Subcutaneous abdominal adipose tissue (tissue), 5 donors: ENCODE data around the gene RNF130.

Source experiments
- H3K27ac ChIP-seq: one replicate; pipeline ENCODE4 v1.7.0; 2013; ENCODE audit warnings: low read depth, mild to moderate bottlenecking, inconsistent platforms, low read length, moderate library complexity
- H3K27me3 ChIP-seq, 5 donors: one replicate each; pipeline ENCODE4 v1.7.0; 2013; ENCODE audit warnings: low read length in 5 of 5, inconsistent platforms in 1 of 5; ENCODE audit not compliant: control insufficient read depth in 5 of 5, insufficient read depth in 4 of 5
- H3K36me3 ChIP-seq, 5 donors: one replicate each; pipeline ENCODE4 v1.7.0; 2013; ENCODE audit warnings: low read length in 5 of 5; ENCODE audit not compliant: control insufficient read depth in 5 of 5, insufficient read depth in 5 of 5
- H3K4me1 ChIP-seq, 5 donors: one replicate each; pipeline ENCODE4 v1.7.0; 2013; ENCODE audit warnings: low read length in 5 of 5, mild to moderate bottlenecking in 3 of 5, moderate library complexity in 1 of 5; ENCODE audit not compliant: control insufficient read depth in 5 of 5, insufficient read depth in 5 of 5
- H3K4me3 ChIP-seq, 5 donors: one replicate each; pipeline ENCODE4 v1.7.0; 2013; ENCODE audit warnings: low read length in 5 of 5, low read depth in 1 of 5
- H3K9ac ChIP-seq, 5 donors: one replicate each; pipeline ENCODE4 v1.7.0; 2013; ENCODE audit warnings: low read length in 5 of 5, mild to moderate bottlenecking in 4 of 5, moderate library complexity in 3 of 5
- H3K9me3 ChIP-seq, 5 donors: one replicate each; pipeline ENCODE4 v1.7.0; 2013; ENCODE audit warnings: low read length in 5 of 5; ENCODE audit not compliant: control insufficient read depth in 5 of 5
- donor health status: healthy.
- donor health status: healthy.
- donor health status: healthy.
- donor health status: healthy.
- donor health status: healthy.

The RNF130 gene

GRCh38 chr5:180045889-180046499, 25.6 kb downstream of the RNF130 start:
- Histone ChIP-seq H3K36me3 (no peaks in the 10 kb centered on the region), H3K4me3 (no peak overlapping the region), H3K9ac (no peak overlapping the region), H3K4me1 (peaks cover 4 to 58% (median 43%) of the 10 kb centered on the region in 5 donors), H3K27me3 (no peaks in the 10 kb centered on the region), H3K9me3 (no peaks in the 10 kb centered on the region), H3K27ac (no peak overlapping the region)

GRCh38 chr5:180043377-180043776, 28.2 kb downstream of the RNF130 start:
- H3K9ac ChIP-seq, result peak overlapping the region in 2 of 5 donors; percentile 38 to 53

GRCh38 chr5:180041301-180042274, 30.0 kb downstream of the RNF130 start:
- peaks cover 4 to 22% (median 15%) of the 10 kb centered on the region in 5 donors for H3K36me3 ChIP-seq
- no peak overlapping the region for H3K4me3 ChIP-seq
- no peaks in the 10 kb centered on the region for H3K27me3 ChIP-seq
- H3K27ac ChIP-seq, result no peak overlapping the region
- H3K9ac ChIP-seq, result no peak overlapping the region
- H3K4me1 ChIP-seq, result peaks cover 0 to 16% (median 6%) of the 10 kb centered on the region in 5 donors
- peaks cover 0 to 3% (median 0%) of the 10 kb centered on the region in 5 donors for H3K9me3 ChIP-seq

More at GRCh38 chr5:180043377-180043776, 28.2 kb downstream of the RNF130 start:
- peak overlapping the region; percentile 10 for H3K27ac ChIP-seq
- H3K4me3 ChIP-seq, result no peak overlapping the region
- H3K36me3 ChIP-seq, result peaks cover 0 to 8% (median 4%) of the 10 kb centered on the region in 5 donors
- no peaks in the 10 kb centered on the region for H3K9me3 ChIP-seq
- peaks cover 3 to 33% (median 19%) of the 10 kb centered on the region in 5 donors for H3K4me1 ChIP-seq
- no peaks in the 10 kb centered on the region for H3K27me3 ChIP-seq

- no peak overlapping the region for H3K9ac ChIP-seq
- H3K27ac ChIP-seq, result no peak overlapping the region
- peaks cover 0 to 13% (median 4%) of the 10 kb centered on the region in 5 donors for H3K4me1 ChIP-seq
- H3K36me3 ChIP-seq, result peaks cover 9 to 29% (median 20%) of the 10 kb centered on the region in 5 donors
- no peaks in the 10 kb centered on the region for H3K27me3 ChIP-seq
- H3K4me3 ChIP-seq, result no peak overlapping the region
- H3K9me3 ChIP-seq, result peaks cover under 1 to 12% (median 6%) of the 10 kb centered on the region in 5 donors
Measured at GRCh38 chr5:180040287-180041214, 31.0 kb downstream of the RNF130 start.

- H3K27me3 ChIP-seq, result no peaks in the 10 kb centered on the region
- no peaks in the 10 kb centered on the region for H3K4me1 ChIP-seq
- H3K4me3 ChIP-seq, result no peak overlapping the region
- peaks cover 13 to 36% (median 25%) of the 10 kb centered on the region in 5 donors for H3K36me3 ChIP-seq
- H3K9me3 ChIP-seq, result peaks cover 3 to 18% (median 9%) of the 10 kb centered on the region in 5 donors
- no peak overlapping the region for H3K9ac ChIP-seq
- no peak overlapping the region for H3K27ac ChIP-seq
Measured at GRCh38 chr5:180035206-180035931, 36.2 kb downstream of the RNF130 start.

- H3K4me3 ChIP-seq, result no peak overlapping the region
- no peaks in the 10 kb centered on the region for H3K4me1 ChIP-seq
- peaks cover 3 to 18% (median 9%) of the 10 kb centered on the region in 5 donors for H3K9me3 ChIP-seq
- H3K27me3 ChIP-seq, result no peaks in the 10 kb centered on the region
- H3K27ac ChIP-seq, result no peak overlapping the region
- peaks cover 13 to 31% (median 20%) of the 10 kb centered on the region in 5 donors for H3K36me3 ChIP-seq
- no peak overlapping the region for H3K9ac ChIP-seq
Measured at GRCh38 chr5:180034564-180034963, 37.0 kb downstream of the RNF130 start.

GRCh38 chr5:180027459-180028089, 44.0 kb downstream of the RNF130 start:
- no peak overlapping the region for H3K4me3 ChIP-seq
- no peaks in the 10 kb centered on the region for H3K9me3 ChIP-seq
- peaks cover 0 to 32% (median 22%) of the 10 kb centered on the region in 5 donors for H3K4me1 ChIP-seq
- H3K27ac ChIP-seq, result no peak overlapping the region
- H3K9ac ChIP-seq, result no peak overlapping the region
- no peaks in the 10 kb centered on the region for H3K27me3 ChIP-seq
- H3K36me3 ChIP-seq, result peaks cover 0 to 9% (median 3%) of the 10 kb centered on the region in 5 donors

- Histone ChIP-seq H3K36me3 (peaks cover 0 to 9% (median 3%) of the 10 kb centered on the region in 5 donors), H3K4me1 (peaks cover 0 to 32% (median 22%) of the 10 kb centered on the region in 5 donors), H3K27ac (peak overlapping the region; percentile 42), H3K9ac (no peak overlapping the region), H3K4me3 (no peak overlapping the region), H3K27me3 (no peaks in the 10 kb centered on the region), H3K9me3 (no peaks in the 10 kb centered on the region)
Measured at GRCh38 chr5:180026734-180027458, 44.7 kb downstream of the RNF130 start.
